CD14-positive monocyte (primary cell): ENCODE data around the gene CADM2. TPM values are rescaled to one million over a fixed set of nuclear protein-coding genes. Genes with fewer than 3 reads are reported as not detected.

ENCODE experiments used
- DNase-seq, 3 donors: peaks; one replicate each; pipeline ENCODE4 v3.0.0-alpha.2; 2011 to 2022
- H2AFZ ChIP-seq: 2 replicates; pipeline ENCODE4 v1.6.0; 2012; ENCODE audit warnings: mild to moderate bottlenecking, low read depth, low read length, inconsistent platforms; ENCODE audit not compliant: insufficient read depth, poor library complexity, severe bottlenecking
- H3K27ac ChIP-seq, 2 donors: 1 replicate in 1 of 2; 2 replicates in 1 of 2; pipeline ENCODE4 v1.5.1; 2012 to 2013; ENCODE audit warnings: low read length in 2 of 2, control low read depth in 1 of 2, inconsistent platforms in 1 of 2, low read depth in 1 of 2, mild to moderate bottlenecking in 1 of 2
- H3K27me3 ChIP-seq, 2 donors: one replicate each; pipeline versions ENCODE4 v1.6.0 to v1.6.1; 2011 to 2013; ENCODE audit warnings: low read length in 2 of 2; ENCODE audit not compliant: control insufficient read depth in 2 of 2, insufficient read depth in 2 of 2
- H3K36me3 ChIP-seq, 2 donors: replicated peaks in 1 of 2; 1 replicate in 1 of 2; 2 replicates in 1 of 2; pipeline versions ENCODE4 v1.5.1 to v1.6.1; 2012 to 2013; ENCODE audit warnings: low read length in 2 of 2, control low read depth in 1 of 2, inconsistent platforms in 1 of 2, mild to moderate bottlenecking in 1 of 2; ENCODE audit not compliant: insufficient read depth in 2 of 2, control insufficient read depth in 1 of 2
- H3K4me1 ChIP-seq, 2 donors: 1 replicate in 1 of 2; 2 replicates in 1 of 2; pipeline versions ENCODE4 v1.5.1 to v1.6.1; 2012 to 2013; ENCODE audit warnings: low read length in 2 of 2, control low read depth in 1 of 2, inconsistent platforms in 1 of 2, mild to moderate bottlenecking in 1 of 2, moderate library complexity in 1 of 2; ENCODE audit not compliant: insufficient read depth in 2 of 2, control insufficient read depth in 1 of 2
- H3K4me2 ChIP-seq: replicated peaks from 2 replicates; pipeline ENCODE3; 2012; ENCODE audit warnings: low read length, moderate library complexity, mild to moderate bottlenecking; ENCODE audit not compliant: poor library complexity, severe bottlenecking; ENCODE audit errors: extremely low read depth
- H3K4me3 ChIP-seq, 3 experiments: fragments of 200-600 bp in 1 of 3; sonication (generic) in 1 of 3; replicated peaks in 1 of 3; 1 replicate in 2 of 3; 2 replicates in 1 of 3; pipeline ENCODE4 v1.5.1; 2011 to 2013; ENCODE audit warnings: low read length in 3 of 3, mild to moderate bottlenecking in 3 of 3, control low read depth in 2 of 3, low read depth in 2 of 3, inconsistent platforms in 1 of 3, moderate library complexity in 1 of 3
- H3K79me2 ChIP-seq: 2 replicates; pipeline ENCODE4 v1.6.0; 2012; ENCODE audit warnings: mild to moderate bottlenecking, control low read depth, inconsistent platforms, low read length, moderate library complexity; ENCODE audit not compliant: insufficient read depth
- H3K9ac ChIP-seq: 2 replicates; pipeline ENCODE4 v1.6.0; 2017; ENCODE audit warnings: low read length, mild to moderate bottlenecking; ENCODE audit not compliant: insufficient read depth, poor library complexity, severe bottlenecking
- H3K9me3 ChIP-seq, 2 donors: replicated peaks in 1 of 2; 1 replicate in 1 of 2; 2 replicates in 1 of 2; pipeline versions ENCODE4 v1.5.1 to v1.6.1; 2012 to 2013; ENCODE audit warnings: low read length in 2 of 2, control low read depth in 1 of 2; ENCODE audit not compliant: control insufficient read depth in 1 of 2, insufficient read depth in 1 of 2
- H4K20me1 ChIP-seq: 2 replicates; pipeline ENCODE4 v1.6.0; 2012; ENCODE audit warnings: mild to moderate bottlenecking, low read length, control low read depth, moderate library complexity; ENCODE audit not compliant: insufficient read depth
- H3K27ac Mint-ChIP-seq, 7 donors: one replicate each; pipeline ENCODE4 v1.8.0; 2020; ENCODE audit warnings: mild to moderate bottlenecking in 7 of 7, mixed read lengths in 7 of 7, moderate library complexity in 6 of 7, inconsistent platforms in 2 of 7
- H3K27me3 Mint-ChIP-seq, 3 donors: one replicate each; pipeline ENCODE4 v1.8.0; 2021 to 2022; ENCODE audit warnings: low read depth in 3 of 3, mild to moderate bottlenecking in 3 of 3, mixed read lengths in 3 of 3, moderate library complexity in 3 of 3, inconsistent platforms in 1 of 3
- H3K36me3 Mint-ChIP-seq, 2 donors: one replicate each; pipeline ENCODE4 v1.8.0; 2020; ENCODE audit warnings: mixed read lengths in 2 of 2, inconsistent platforms in 1 of 2, mild to moderate bottlenecking in 1 of 2
- H3K4me1 Mint-ChIP-seq: one replicate; pipeline ENCODE4 v1.8.0; 2020; ENCODE audit warnings: mild to moderate bottlenecking, mixed read lengths
- H3K4me3 Mint-ChIP-seq, 2 donors: one replicate each; pipeline ENCODE4 v1.8.0; 2020; ENCODE audit warnings: mild to moderate bottlenecking in 2 of 2, mixed read lengths in 2 of 2, moderate library complexity in 1 of 2
- H3K9me3 Mint-ChIP-seq, 7 donors: one replicate each; pipeline ENCODE4 v1.8.0; 2020 to 2022; ENCODE audit warnings: mixed read lengths in 7 of 7, mild to moderate bottlenecking in 6 of 7, moderate library complexity in 6 of 7, inconsistent platforms in 2 of 7
- WGBS: methylation state at CpG from one replicate; pipeline ENCODE4 v1.1.5; 2013; ENCODE audit warnings: missing lambda C conversion rate; ENCODE audit not compliant: insufficient coverage; 5-methylcytosine and 5-hydroxymethylcytosine counted together
- intact Hi-C, 2 donors: fragments of 100-400 bp; cut with micrococcal nuclease; formaldehyde crosslinking; loops; one replicate each; pipeline versions ENCODE4 v1.15.0 to v1.15.1; 2023
- polyA plus RNA-seq, 3 donors: library from polyadenylated mRNA; depleted of rRNA in 1 of 3; unstranded in 2 of 3; stranded (reverse) in 1 of 3; fragments of 300-500 nt in 2 of 3; fragments of >200 nt in 1 of 3; fragmentation: Illumina TruSeq in 2 of 3; gene quantifications; 1 replicate in 2 of 3; 2 replicates in 1 of 3; pipeline ENCODE4 v1.2.3, GENCODE V29; 2012 to 2021
- TF ChIP-seq, protein P1 (sequence below): fragments of 200-600 bp; IDR thresholded peaks from one replicate; pipeline ENCODE4 v1.8.0; 2022; ENCODE audit warnings: antibody characterized with exemption, mild to moderate bottlenecking

Gene CADM2
- polyA plus RNA-seq, 3 donors, result not detected

DNA sequence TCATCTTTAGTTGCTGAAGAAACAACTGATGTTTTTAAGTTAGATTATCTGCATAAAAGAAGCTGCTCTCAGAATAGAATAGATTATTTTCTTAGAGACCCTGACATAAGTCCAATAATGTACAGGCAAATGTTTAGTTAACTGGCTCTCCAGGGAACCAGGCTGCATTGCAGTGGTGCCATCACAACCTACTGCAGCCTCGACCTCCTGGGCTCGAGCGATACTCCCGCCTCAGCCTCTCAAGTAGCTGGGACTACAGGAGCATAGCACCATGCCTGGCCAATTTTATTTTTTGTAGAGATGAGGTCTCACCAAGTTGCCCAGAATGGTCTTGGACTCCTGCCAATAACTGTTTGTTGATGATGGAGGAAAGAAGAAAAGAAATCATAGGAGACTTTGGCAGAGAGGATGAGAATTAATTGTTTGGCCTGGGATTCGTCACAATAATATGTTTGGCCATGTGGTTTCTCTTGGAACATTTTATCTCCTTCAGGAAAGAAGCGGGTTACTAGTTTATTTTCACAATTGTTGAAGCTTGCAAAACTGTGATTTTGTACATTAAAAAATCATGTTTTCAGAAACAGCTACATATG is 429.2 kb downstream of the CADM2 start:
- DNase-seq, result no peak

GRCh38 chr3:85394424-85394823 is 435.6 kb downstream of the CADM2 start:
- H3K4me1 ChIP-seq, result no peaks in the 10 kb centered on the region
- no peak overlapping the region for H2AFZ ChIP-seq
- no CpG with 5 or more reads among the region's 1 CpG for WGBS
- Mint-ChIP-seq H3K9me3 (peaks cover 0 to 5% (median 0%) of the 10 kb centered on the region in 7 donors), H3K27ac (no peak overlapping the region), H3K36me3 (no peaks in the 10 kb centered on the region), H3K4me1 (no peaks in the 10 kb centered on the region), H3K27me3 (no peaks in the 10 kb centered on the region), H3K4me3 (no peak overlapping the region)
- H3K36me3 ChIP-seq, result no peaks in the 10 kb centered on the region
- H4K20me1 ChIP-seq, result no peaks in the 10 kb centered on the region
- H3K4me3 ChIP-seq, result no peak overlapping the region
- intact Hi-C loops, result no loop called here
- no peak overlapping the region for H3K9ac ChIP-seq
- H3K79me2 ChIP-seq, result no peaks in the 10 kb centered on the region
- TF ChIP-seq, protein P1, sequence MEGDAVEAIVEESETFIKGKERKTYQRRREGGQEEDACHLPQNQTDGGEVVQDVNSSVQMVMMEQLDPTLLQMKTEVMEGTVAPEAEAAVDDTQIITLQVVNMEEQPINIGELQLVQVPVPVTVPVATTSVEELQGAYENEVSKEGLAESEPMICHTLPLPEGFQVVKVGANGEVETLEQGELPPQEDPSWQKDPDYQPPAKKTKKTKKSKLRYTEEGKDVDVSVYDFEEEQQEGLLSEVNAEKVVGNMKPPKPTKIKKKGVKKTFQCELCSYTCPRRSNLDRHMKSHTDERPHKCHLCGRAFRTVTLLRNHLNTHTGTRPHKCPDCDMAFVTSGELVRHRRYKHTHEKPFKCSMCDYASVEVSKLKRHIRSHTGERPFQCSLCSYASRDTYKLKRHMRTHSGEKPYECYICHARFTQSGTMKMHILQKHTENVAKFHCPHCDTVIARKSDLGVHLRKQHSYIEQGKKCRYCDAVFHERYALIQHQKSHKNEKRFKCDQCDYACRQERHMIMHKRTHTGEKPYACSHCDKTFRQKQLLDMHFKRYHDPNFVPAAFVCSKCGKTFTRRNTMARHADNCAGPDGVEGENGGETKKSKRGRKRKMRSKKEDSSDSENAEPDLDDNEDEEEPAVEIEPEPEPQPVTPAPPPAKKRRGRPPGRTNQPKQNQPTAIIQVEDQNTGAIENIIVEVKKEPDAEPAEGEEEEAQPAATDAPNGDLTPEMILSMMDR, result no peak
- H3K9me3 ChIP-seq, result no peaks in the 10 kb centered on the region
- H3K4me2 ChIP-seq, result no peak overlapping the region
- DNase-seq, result no peak
- no peaks in the 10 kb centered on the region for H3K27me3 ChIP-seq
- H3K27ac ChIP-seq, result no peak overlapping the region

More for the DNA sequence above, 429.2 kb downstream of the CADM2 start:
- Histone ChIP-seq H3K4me3 (no peak overlapping the region), H3K27ac (no peak overlapping the region), H3K27me3 (no peaks in the 10 kb centered on the region), H3K9ac (no peak overlapping the region), H3K4me1 (no peaks in the 10 kb centered on the region), H3K79me2 (no peaks in the 10 kb centered on the region), H3K9me3 (no peaks in the 10 kb centered on the region), H3K36me3 (no peaks in the 10 kb centered on the region), H4K20me1 (no peaks in the 10 kb centered on the region), H2AFZ (no peak overlapping the region), H3K4me2 (no peak overlapping the region)
- WGBS, result 75% methylated on average over 5 of the region's 6 CpGs
- Mint-ChIP-seq H3K4me3 (no peak overlapping the region), H3K9me3 (peaks cover 0 to 1% (median 0%) of the 10 kb centered on the region in 7 donors), H3K36me3 (no peaks in the 10 kb centered on the region), H3K4me1 (no peaks in the 10 kb centered on the region), H3K27ac (no peak overlapping the region), H3K27me3 (peaks cover 0 to 2% (median 0%) of the 10 kb centered on the region in 3 donors)
- TF ChIP-seq, protein P1, result no peak
- intact Hi-C loops, result no loop called here
